Skeletal muscle satellite cell (primary cell): ENCODE measurements around the gene FAM174C.
A peak's percentile ranks its signal among the peaks of the same experiment; 100 is the strongest.

Experiments
- H3K27me3 ChIP-seq: 2 replicates; pipeline ENCODE4 v1.7.0; 2013; ENCODE audit warnings: low read length; ENCODE audit not compliant: control insufficient read depth, insufficient read depth
- H3K36me3 ChIP-seq: 2 replicates; pipeline ENCODE4 v1.7.0; 2013; ENCODE audit warnings: mild to moderate bottlenecking, control low read depth, low read length; ENCODE audit not compliant: insufficient read depth
- H3K4me1 ChIP-seq: 2 replicates; pipeline ENCODE4 v1.7.0; 2013; ENCODE audit warnings: low read length; ENCODE audit not compliant: control insufficient read depth, insufficient read depth
- H3K4me2 ChIP-seq: 2 replicates; pipeline ENCODE4 v1.7.0; 2013; ENCODE audit warnings: mild to moderate bottlenecking, low read length
- H3K4me3 ChIP-seq: 2 replicates; pipeline ENCODE4 v1.7.0; 2013; ENCODE audit warnings: low read length
- H3K9ac ChIP-seq: 2 replicates; pipeline ENCODE4 v1.7.0; 2013; ENCODE audit warnings: mild to moderate bottlenecking, low read depth, low read length, moderate library complexity
- H3K9me3 ChIP-seq: replicated peaks from 2 replicates; pipeline ENCODE4 v1.7.0; 2013; ENCODE audit warnings: mild to moderate bottlenecking, control low read depth, low read length

Gene FAM174C

GRCh38 chr19:1232652-1233072 lies 42.7 kb upstream of the FAM174C start:
- H3K4me1 ChIP-seq, result peaks cover 23% of the 10 kb centered on the region
- H3K9me3 ChIP-seq, result no peaks in the 10 kb centered on the region
- H3K4me2 ChIP-seq, result peak overlapping the region; percentile 33
- H3K27me3 ChIP-seq, result no peaks in the 10 kb centered on the region
- no peak overlapping the region for H3K4me3 ChIP-seq
- no peak overlapping the region for H3K9ac ChIP-seq
- peaks cover 34% of the 10 kb centered on the region for H3K36me3 ChIP-seq

GRCh38 chr19:1233115-1233667 lies 42.1 kb upstream of the FAM174C start:
- Histone ChIP-seq H3K4me3 (no peak overlapping the region), H3K27me3 (no peaks in the 10 kb centered on the region), H3K4me1 (peaks cover 23% of the 10 kb centered on the region), H3K9ac (no peak overlapping the region), H3K4me2 (no peak overlapping the region), H3K9me3 (no peaks in the 10 kb centered on the region), H3K36me3 (peaks cover 32% of the 10 kb centered on the region)

- H3K9ac ChIP-seq, result no peak overlapping the region
- peaks cover 30% of the 10 kb centered on the region for H3K36me3 ChIP-seq
- no peak overlapping the region for H3K4me2 ChIP-seq
- no peak overlapping the region for H3K4me3 ChIP-seq
- no peaks in the 10 kb centered on the region for H3K27me3 ChIP-seq
- peaks cover 23% of the 10 kb centered on the region for H3K4me1 ChIP-seq
- H3K9me3 ChIP-seq, result no peaks in the 10 kb centered on the region
Observed at GRCh38 chr19:1234051-1234954, 41.0 kb upstream of the FAM174C start.

GRCh38 chr19:1234955-1235380 lies 40.4 kb upstream of the FAM174C start:
- Histone ChIP-seq H3K4me3 (no peak overlapping the region), H3K9me3 (no peaks in the 10 kb centered on the region), H3K4me2 (no peak overlapping the region), H3K4me1 (peaks cover 27% of the 10 kb centered on the region), H3K36me3 (peaks cover 30% of the 10 kb centered on the region), H3K27me3 (no peaks in the 10 kb centered on the region), H3K9ac (no peak overlapping the region)

GRCh38 chr19:1235625-1236538 lies 39.4 kb upstream of the FAM174C start:
- Histone ChIP-seq H3K36me3 (peaks cover 30% of the 10 kb centered on the region), H3K4me3 (peak overlapping the region; percentile 66), H3K9ac (peak overlapping the region; percentile 68), H3K27me3 (no peaks in the 10 kb centered on the region), H3K4me1 (peaks cover 31% of the 10 kb centered on the region), H3K9me3 (no peaks in the 10 kb centered on the region), H3K4me2 (peak overlapping the region; percentile 93)

- Histone ChIP-seq H3K4me2 (peak overlapping the region; percentile 93), H3K9ac (peak overlapping the region; percentile 78), H3K27me3 (no peaks in the 10 kb centered on the region), H3K9me3 (no peaks in the 10 kb centered on the region), H3K36me3 (peaks cover 29% of the 10 kb centered on the region), H3K4me3 (peak overlapping the region; percentile 87), H3K4me1 (peaks cover 36% of the 10 kb centered on the region)
Observed at GRCh38 chr19:1236576-1236975, 38.8 kb upstream of the FAM174C start.

- Histone ChIP-seq H3K4me3 (peak overlapping the region; percentile 87), H3K4me2 (peak overlapping the region; percentile 93), H3K9ac (peak overlapping the region; percentile 78), H3K9me3 (no peaks in the 10 kb centered on the region), H3K36me3 (peaks cover 27% of the 10 kb centered on the region), H3K4me1 (peaks cover 38% of the 10 kb centered on the region), H3K27me3 (no peaks in the 10 kb centered on the region)
Observed at GRCh38 chr19:1237027-1237659, 38.2 kb upstream of the FAM174C start.

GRCh38 chr19:1237754-1238368 lies 37.5 kb upstream of the FAM174C start, which contains the start of gene CBARP:
CBARP (minus strand) TSS chr19:1238005; CDS start chr19:1236100, 1,905 bp downstream.
- Histone ChIP-seq H3K36me3 (peaks cover 22% of the 10 kb centered on the region), H3K4me1 (peaks cover 37% of the 10 kb centered on the region), H3K9me3 (no peaks in the 10 kb centered on the region)

GRCh38 chr19:1238369-1239303 lies 36.7 kb upstream of the FAM174C start:
- H3K9me3 ChIP-seq, result no peaks in the 10 kb centered on the region
- H3K36me3 ChIP-seq, result peaks cover 18% of the 10 kb centered on the region
- H3K27me3 ChIP-seq, result no peaks in the 10 kb centered on the region
- H3K9ac ChIP-seq, result peak overlapping the region; percentile 16
- peaks cover 39% of the 10 kb centered on the region for H3K4me1 ChIP-seq
- peak overlapping the region; percentile 93 for H3K4me2 ChIP-seq
- peak overlapping the region; percentile 87 for H3K4me3 ChIP-seq

More at GRCh38 chr19:1237754-1238368, 37.5 kb upstream of the FAM174C start, which contains the start of gene CBARP:
- no peaks in the 10 kb centered on the region for H3K27me3 ChIP-seq
- H3K4me3 ChIP-seq, result peak within 1 kb of the TSS; percentile 87
- H3K9ac ChIP-seq, result peak within 1 kb of the TSS; percentile 78
- peak within 1 kb of the TSS; percentile 93 for H3K4me2 ChIP-seq

GRCh38 chr19:1239420-1239795 lies 35.9 kb upstream of the FAM174C start:
- peak overlapping the region; percentile 96 for H3K4me2 ChIP-seq
- peak overlapping the region; percentile 64 for H3K9ac ChIP-seq
- H3K4me3 ChIP-seq, result no peak overlapping the region
- no peaks in the 10 kb centered on the region for H3K27me3 ChIP-seq
- no peaks in the 10 kb centered on the region for H3K9me3 ChIP-seq
- H3K36me3 ChIP-seq, result peaks cover 16% of the 10 kb centered on the region
- peaks cover 47% of the 10 kb centered on the region for H3K4me1 ChIP-seq
